K562 (cell line): ENCODE data around the gene P2RY8. TPM values are rescaled to one million over a fixed set of nuclear protein-coding genes. Genes with fewer than 3 reads are reported as not detected.
A peak's percentile ranks its signal among the peaks of the same experiment; 100 is the strongest.

Experiments
- ATAC-seq: fragments of 200-7000 bp; cut with Tn5 transposase; 3 replicates; pipeline ENCODE4 v1.9.1; 2020; ENCODE audit warnings: moderate library complexity
- BruUV-seq: library from RNA; stranded (reverse); fragments of 400-500 nt; replicated peaks from 2 replicates; lab custom pipeline; 2021; lab: Mats Ljungman, UMichigan
- CTCF ChIA-PET: fragments of 300-600 bp; formaldehyde crosslinking; extraction: SDS; loops from one replicate; lab custom pipeline; 2021; ENCODE audit warnings: low intra/inter-chr PET ratio; lab: Yijun Ruan, JAX
- POLR2A ChIA-PET: fragments of 300-600, 350-650 bp; sonication (Branson Sonifier 250); formaldehyde crosslinking; extraction: SDS; loops from one replicate; lab custom pipeline; 2021; ENCODE audit warnings: antibody characterized with exemption, inconsistent platforms; lab: Yijun Ruan, JAX
- DNase-seq, 4 experiments: peaks; one replicate each; pipeline versions ENCODE4 v3.0.0 to v3.0.0-alpha.2; 2011 to 2018; ENCODE audit warnings: low spot score in 3 of 4, mixed read lengths in 3 of 4; ENCODE audit errors: extremely low read depth in 1 of 4
- FAIRE-seq: peaks from 2 replicates; lab custom pipeline; 2011; peaks lifted over from hg19 to GRCh38; lab: Jason Lieb, UNC
- H2AFZ ChIP-seq: 2 replicates; pipeline ENCODE4 v1.6.0; 2011; ENCODE audit warnings: low read depth, low read length, control low read depth, inconsistent platforms
- H3K27ac ChIP-seq: fragments of 200-600 bp; 3 replicates; pipeline ENCODE4 v1.8.0; 2011; ENCODE audit warnings: low read depth, mild to moderate bottlenecking, control low read depth, inconsistent platforms, low read length, moderate library complexity, mixed read lengths; ENCODE audit errors: extremely low read depth
- H3K27me3 ChIP-seq, 2 experiments: fragments of 300-600 bp in 1 of 2; 2 replicates in 1 of 2; 3 replicates in 1 of 2; pipeline versions ENCODE4 v1.6.0 to v1.8.0; 2011; ENCODE audit warnings: inconsistent platforms in 2 of 2, low read length in 2 of 2, mild to moderate bottlenecking in 1 of 2, mixed read lengths in 1 of 2, moderate library complexity in 1 of 2; ENCODE audit not compliant: control insufficient read depth in 2 of 2, insufficient read depth in 2 of 2
- H3K36me3 ChIP-seq: fragments of 300-600 bp; 3 replicates; pipeline ENCODE4 v1.8.0; 2011; ENCODE audit warnings: mild to moderate bottlenecking, low read length, inconsistent platforms; ENCODE audit not compliant: control insufficient read depth, insufficient read depth
- H3K4me1 ChIP-seq, 2 experiments: fragments of 200-600 bp in 1 of 2; replicated peaks in 1 of 2; 2 replicates in 1 of 2; 3 replicates in 1 of 2; pipeline versions ENCODE4 v1.5.1 to v1.8.0; 2011; ENCODE audit warnings: inconsistent platforms in 2 of 2, low read length in 2 of 2, mild to moderate bottlenecking in 1 of 2, mixed read lengths in 1 of 2, moderate library complexity in 1 of 2; ENCODE audit not compliant: control insufficient read depth in 2 of 2, insufficient read depth in 2 of 2
- H3K4me2 ChIP-seq: 2 replicates; pipeline ENCODE4 v1.6.1; 2011; ENCODE audit warnings: low read length, control low read depth, inconsistent platforms, mixed read lengths; ENCODE audit not compliant: insufficient read depth
- H3K4me3 ChIP-seq: fragments of 200-600 bp; sonication (generic), shearing (Covaris generic); 2 replicates; pipeline ENCODE4 v1.5.1; 2016; ENCODE audit warnings: control low read depth, inconsistent platforms
- H3K79me2 ChIP-seq: fragments of 200-600 bp; 3 replicates; pipeline ENCODE4 v1.8.0; 2011; ENCODE audit warnings: low read length, inconsistent platforms; ENCODE audit not compliant: control insufficient read depth, insufficient read depth
- H3K9ac ChIP-seq, 2 experiments: 2 replicates each; pipeline versions ENCODE4 v1.6.0 to v1.6.1; 2011; ENCODE audit warnings: low read depth in 2 of 2, low read length in 2 of 2, control low read depth in 1 of 2, inconsistent platforms in 1 of 2, mild to moderate bottlenecking in 1 of 2, mixed read lengths in 1 of 2; ENCODE audit not compliant: insufficient read depth in 1 of 2
- H3K9me1 ChIP-seq: one replicate; pipeline ENCODE4 v1.6.0; 2011; ENCODE audit warnings: inconsistent platforms, mild to moderate bottlenecking, low read length, moderate library complexity; ENCODE audit not compliant: control insufficient read depth, insufficient read depth
- H3K9me3 ChIP-seq: replicated peaks from 2 replicates; pipeline ENCODE4 v1.5.1; 2011; ENCODE audit warnings: low read depth, low read length, inconsistent platforms; ENCODE audit not compliant: control insufficient read depth, insufficient read depth
- H4K20me1 ChIP-seq: replicated peaks from 2 replicates; pipeline ENCODE4 v1.6.1; 2011; ENCODE audit warnings: low read length, inconsistent platforms, mixed read lengths; ENCODE audit not compliant: control insufficient read depth, insufficient read depth
- ARNT ChIP-seq, 2 experiments: fragments of 450-650 bp; IDR thresholded peaks; 2 replicates each; pipeline ENCODE4 v1.6.1; 2016; ENCODE audit warnings: mild to moderate bottlenecking in 1 of 2
- CEBPB ChIP-seq: fragments of 450-650 bp; IDR thresholded peaks from 2 replicates; pipeline ENCODE4 v1.6.1; 2016; ENCODE audit warnings: missing genetic modification characterization, missing compliant biosample characterization
- ELF2 ChIP-seq: fragments of 250-450 bp; sonication (Bioruptor Pico); IDR thresholded peaks from 2 replicates; pipeline ENCODE4 v1.5.0; 2021; ENCODE audit warnings: mild to moderate bottlenecking
- FOXA3 ChIP-seq, 2 experiments: fragments of 450-650 bp in 1 of 2; sonication (generic) in 1 of 2; formaldehyde crosslinking; IDR thresholded peaks in 1 of 2; conservative IDR thresholded peaks in 1 of 2; 2 replicates each; pipeline versions ENCODE4 v1.4.0 to v1.8.0; 2020 to 2022; ENCODE audit warnings: mild to moderate bottlenecking in 2 of 2, missing genetic modification reagents in 1 of 2
- HDAC1 ChIP-seq, 2 experiments: fragments of 450-650 bp; IDR thresholded peaks; 2 replicates each; pipeline ENCODE4 v1.6.1; 2016 to 2017; ENCODE audit warnings: inconsistent platforms in 1 of 2, mild to moderate bottlenecking in 1 of 2, moderate library complexity in 1 of 2
- LEF1 ChIP-seq: fragments of 450-650 bp; IDR thresholded peaks from 2 replicates; pipeline ENCODE4 v1.6.1; 2016; ENCODE audit warnings: mild to moderate bottlenecking
- SMAD4 ChIP-seq: fragments of 250-450 bp; sonication (Bioruptor Pico); conservative IDR thresholded peaks from 2 replicates; pipeline ENCODE4 v1.8.0; 2021; ENCODE audit warnings: inconsistent platforms, mild to moderate bottlenecking, moderate library complexity
- SMARCA4 ChIP-seq: fragments of 450-650 bp; IDR thresholded peaks from 2 replicates; pipeline ENCODE4 v1.6.1; 2016
- SOX6 ChIP-seq: fragments of 450-650 bp; IDR thresholded peaks from 2 replicates; pipeline ENCODE4 v1.6.1; 2014; ENCODE audit warnings: mild to moderate bottlenecking
- STAT5B ChIP-seq: fragments of 250-450 bp; sonication (Bioruptor Pico); IDR thresholded peaks from 2 replicates; pipeline ENCODE4 v1.8.0; 2021; ENCODE audit warnings: mild to moderate bottlenecking, inconsistent platforms
- ZNF384 ChIP-seq: IDR thresholded peaks from 2 replicates; pipeline ENCODE4 v1.6.1; 2012; ENCODE audit warnings: low read depth, low read length, improper control_type of control experiment
- ZSCAN29 ChIP-seq: fragments of 450-650 bp; IDR thresholded peaks from 2 replicates; pipeline ENCODE4 v1.6.1; 2017
- WGBS: fragments of 100-300 bp; shearing (Covaris generic); methylation state at CpG from one replicate; pipeline ENCODE4 v1.1.6; 2016; ENCODE audit warnings: low coverage, mixed read lengths; ENCODE audit not compliant: insufficient coverage; ENCODE audit errors: missing lambda C conversion rate; 5-methylcytosine and 5-hydroxymethylcytosine counted together
- in situ Hi-C: fragments of 300-500 bp; cut with MboI; formaldehyde crosslinking; loops from 4 replicates; pipeline ENCODE4 v1.15.0; 2018; ENCODE audit warnings: inconsistent platforms, mixed read lengths
- intact Hi-C: fragments of 100-400 bp; cut with micrococcal nuclease; formaldehyde crosslinking; loops from 2 replicates; pipeline ENCODE4 v1.14.2; 2022
- polyA plus RNA-seq, 8 experiments: library from polyadenylated mRNA; depleted of rRNA in 4 of 8; stranded (reverse) in 5 of 8; unstranded in 3 of 8; fragments of >200 nt; fragmentation: Nextera tagmentation in 2 of 8; fragmentation: Illumina TruSeq in 1 of 8; extraction: Ambion mirVana in 2 of 8; extraction: Trizol in 1 of 8; gene quantifications; 2 replicates each; pipeline versions ENCODE4 v1.2.1 to v1.2.3, GENCODE V29; 2011 to 2014; ENCODE audit warnings: inconsistent platforms in 1 of 8, missing spikeins in 1 of 8
- total RNA-seq, 7 experiments: library from RNA; depleted of rRNA in 6 of 7; stranded (reverse); fragments of >200 nt in 6 of 7; fragmentation: Illumina TruSeq in 2 of 7; extraction: Trizol in 2 of 7; gene quantifications; 2 replicates each; pipeline versions ENCODE4 v1.2.1 to v1.2.3, GENCODE V29; 2011 to 2021; ENCODE audit warnings: low replicate concordance in 1 of 7
- TF ChIP-seq, protein P1 (sequence below), 2 experiments: fragments of 450-650 bp; IDR thresholded peaks; 2 replicates each; pipeline ENCODE4 v1.6.1; 2018; ENCODE audit warnings: mild to moderate bottlenecking in 2 of 2, low read depth in 1 of 2; ENCODE audit not compliant: partially characterized antibody in 2 of 2
- TF ChIP-seq, protein P2 (sequence below): IDR thresholded peaks from 2 replicates; pipeline ENCODE4 v1.6.1; 2016; ENCODE audit warnings: missing genetic modification characterization, missing compliant biosample characterization
- TF ChIP-seq, protein P3 (sequence below): fragments of 450-650 bp; IDR thresholded peaks from 2 replicates; pipeline ENCODE4 v1.6.1; 2016; ENCODE audit warnings: missing biosample characterization, missing genetic modification characterization

P2RY8 gene
- total and polyA plus RNA-seq, 9 of the 15 experiments (the other 6 are each of a cell fraction or from before 2014, with no cell fraction given), result 0.04 to 0.69 (median 0.08) TPM; not detected in 3

DNA sequence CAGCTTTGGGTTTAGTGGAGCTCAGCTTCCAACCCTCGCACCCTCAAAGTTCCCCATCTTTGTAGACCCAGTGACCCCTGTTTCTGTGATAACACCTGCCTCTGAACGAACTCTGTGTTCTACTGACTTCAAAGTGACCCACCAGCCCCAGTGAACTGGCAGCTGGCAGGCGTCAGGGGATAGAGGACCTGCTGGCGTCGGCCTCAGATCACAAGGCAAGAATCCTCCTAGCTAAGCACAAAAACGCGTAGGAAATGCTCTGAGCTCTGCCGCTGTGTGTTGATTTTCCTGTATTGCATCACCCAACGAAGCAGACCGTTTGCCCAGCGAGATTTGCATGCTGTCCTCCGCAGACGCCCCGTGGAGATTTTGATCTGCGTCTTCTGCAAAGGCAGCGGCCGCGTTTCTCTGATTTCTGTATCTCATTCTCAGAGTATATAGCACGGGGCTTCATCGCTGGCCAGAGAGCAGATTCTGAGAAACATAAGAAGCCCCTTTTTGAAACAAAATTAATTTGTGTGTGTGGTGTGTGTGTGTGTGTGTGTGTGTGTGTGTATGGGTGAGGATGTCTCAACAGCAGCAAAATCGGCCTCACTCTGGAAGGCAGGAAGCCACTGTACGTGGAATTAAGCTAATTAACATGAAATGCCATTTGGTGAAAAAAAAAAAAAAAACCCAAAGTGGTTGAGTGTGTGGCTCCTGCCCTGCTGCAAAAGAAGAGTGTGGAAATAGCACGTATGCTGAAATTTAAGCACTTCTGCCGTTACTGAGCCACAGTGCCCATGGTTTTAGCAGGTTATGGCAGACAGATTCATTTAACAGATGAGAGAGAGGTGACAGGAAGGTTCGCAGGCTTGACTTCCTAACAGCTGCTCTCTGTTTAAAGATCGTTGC is 55.1 kb downstream of the P2RY8 start:
- intact Hi-C loops (no loop called here), in situ Hi-C loops (loop anchor here (5.0 kb wide), 1 partner anchor 55 kb away; the partner anchor contains the start of gene P2RY8)
- POLR2A ChIA-PET, result no interaction called here
- no peaks in the 10 kb centered on the region for H3K27me3 ChIP-seq
- CTCF ChIA-PET, result no interaction called here
- no peak overlapping the region for H3K4me3 ChIP-seq
- H2AFZ ChIP-seq, result peak overlapping the region; percentile 69
- peak; percentile 93 for ATAC-seq
- BruUV-seq, result TSS peak; percentile 93
- no peaks in the 10 kb centered on the region for H3K79me2 ChIP-seq
- H3K36me3 ChIP-seq, result no peaks in the 10 kb centered on the region
- H3K4me2 ChIP-seq, result peak overlapping the region; percentile 72
- 9% methylated on average over 23 of the region's 26 CpGs for WGBS
- H4K20me1 ChIP-seq, result no peaks in the 10 kb centered on the region
- peak overlapping the region; percentile 79; the same call in 2 of the 3 replicates for H3K27ac ChIP-seq
- peak; percentile 89 for FAIRE-seq
- H3K9ac ChIP-seq, result peak overlapping the region; percentile 66 to 84; a peak in 3 of 4 replicates
- H3K4me1 ChIP-seq, result peaks cover 17 to 20% of the 10 kb centered on the region in 2 experiments
- no peaks in the 10 kb centered on the region for H3K9me1 ChIP-seq
- H3K9me3 ChIP-seq, result 0 out of 2 replicates have a peak, but pooled peaks cover 2% of the 10 kb centered on the region
- DNase-seq, result peak in 3 of 4 experiments; percentile 15 to 74 (median 48)
- TF ChIP-seq FOXA3 (CRISPR knock-in tag; conservative IDR thresholded peaks at IDR 0.05 in 1 of 2, IDR thresholded peaks at IDR 0.05 in 1 of 2) (peak in 1 of 2 experiments; percentile 59; a peak in 1 of 4 replicates), SMAD4 (CRISPR knock-in tag) (peak; percentile 60), HDAC1 (IDR thresholded peaks at IDR 0.05) (peak in 1 of 2 experiments; percentile 22; a peak in 1 of 4 replicates), ARNT (IDR thresholded peaks at IDR 0.05) (no peak), ZNF384 (0 out of 2 replicates have a peak, but pooled peaks have one; percentile 11), SMARCA4 (peak; percentile 63; the same call in 1 of the 2 replicates), ZSCAN29 (no peak), CEBPB (tag) (peak; percentile 97), STAT5B (CRISPR knock-in tag) (no peak), SOX6 (peak; percentile 79), LEF1 (peak; percentile 27; the same call in 1 of the 2 replicates), ELF2 (CRISPR knock-in tag) (no peak)
- TF ChIP-seq, protein P1, sequence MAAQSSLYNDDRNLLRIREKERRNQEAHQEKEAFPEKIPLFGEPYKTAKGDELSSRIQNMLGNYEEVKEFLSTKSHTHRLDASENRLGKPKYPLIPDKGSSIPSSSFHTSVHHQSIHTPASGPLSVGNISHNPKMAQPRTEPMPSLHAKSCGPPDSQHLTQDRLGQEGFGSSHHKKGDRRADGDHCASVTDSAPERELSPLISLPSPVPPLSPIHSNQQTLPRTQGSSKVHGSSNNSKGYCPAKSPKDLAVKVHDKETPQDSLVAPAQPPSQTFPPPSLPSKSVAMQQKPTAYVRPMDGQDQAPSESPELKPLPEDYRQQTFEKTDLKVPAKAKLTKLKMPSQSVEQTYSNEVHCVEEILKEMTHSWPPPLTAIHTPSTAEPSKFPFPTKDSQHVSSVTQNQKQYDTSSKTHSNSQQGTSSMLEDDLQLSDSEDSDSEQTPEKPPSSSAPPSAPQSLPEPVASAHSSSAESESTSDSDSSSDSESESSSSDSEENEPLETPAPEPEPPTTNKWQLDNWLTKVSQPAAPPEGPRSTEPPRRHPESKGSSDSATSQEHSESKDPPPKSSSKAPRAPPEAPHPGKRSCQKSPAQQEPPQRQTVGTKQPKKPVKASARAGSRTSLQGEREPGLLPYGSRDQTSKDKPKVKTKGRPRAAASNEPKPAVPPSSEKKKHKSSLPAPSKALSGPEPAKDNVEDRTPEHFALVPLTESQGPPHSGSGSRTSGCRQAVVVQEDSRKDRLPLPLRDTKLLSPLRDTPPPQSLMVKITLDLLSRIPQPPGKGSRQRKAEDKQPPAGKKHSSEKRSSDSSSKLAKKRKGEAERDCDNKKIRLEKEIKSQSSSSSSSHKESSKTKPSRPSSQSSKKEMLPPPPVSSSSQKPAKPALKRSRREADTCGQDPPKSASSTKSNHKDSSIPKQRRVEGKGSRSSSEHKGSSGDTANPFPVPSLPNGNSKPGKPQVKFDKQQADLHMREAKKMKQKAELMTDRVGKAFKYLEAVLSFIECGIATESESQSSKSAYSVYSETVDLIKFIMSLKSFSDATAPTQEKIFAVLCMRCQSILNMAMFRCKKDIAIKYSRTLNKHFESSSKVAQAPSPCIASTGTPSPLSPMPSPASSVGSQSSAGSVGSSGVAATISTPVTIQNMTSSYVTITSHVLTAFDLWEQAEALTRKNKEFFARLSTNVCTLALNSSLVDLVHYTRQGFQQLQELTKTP (IDR thresholded peaks at IDR 0.05; ENCODE audit: low read depth in 1 of 2, partially characterized antibody in 2 of 2), result peak in 1 of 2 experiments; percentile 71
- TF ChIP-seq, protein P2, sequence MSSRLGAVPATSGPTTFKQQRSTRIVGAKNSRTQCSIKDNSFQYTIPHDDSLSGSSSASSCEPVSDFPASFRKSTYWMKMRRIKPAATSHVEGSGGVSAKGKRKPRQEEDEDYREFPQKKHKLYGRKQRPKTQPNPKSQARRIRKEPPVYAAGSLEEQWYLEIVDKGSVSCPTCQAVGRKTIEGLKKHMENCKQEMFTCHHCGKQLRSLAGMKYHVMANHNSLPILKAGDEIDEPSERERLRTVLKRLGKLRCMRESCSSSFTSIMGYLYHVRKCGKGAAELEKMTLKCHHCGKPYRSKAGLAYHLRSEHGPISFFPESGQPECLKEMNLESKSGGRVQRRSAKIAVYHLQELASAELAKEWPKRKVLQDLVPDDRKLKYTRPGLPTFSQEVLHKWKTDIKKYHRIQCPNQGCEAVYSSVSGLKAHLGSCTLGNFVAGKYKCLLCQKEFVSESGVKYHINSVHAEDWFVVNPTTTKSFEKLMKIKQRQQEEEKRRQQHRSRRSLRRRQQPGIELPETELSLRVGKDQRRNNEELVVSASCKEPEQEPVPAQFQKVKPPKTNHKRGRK, result no peak
- TF ChIP-seq, protein P3, sequence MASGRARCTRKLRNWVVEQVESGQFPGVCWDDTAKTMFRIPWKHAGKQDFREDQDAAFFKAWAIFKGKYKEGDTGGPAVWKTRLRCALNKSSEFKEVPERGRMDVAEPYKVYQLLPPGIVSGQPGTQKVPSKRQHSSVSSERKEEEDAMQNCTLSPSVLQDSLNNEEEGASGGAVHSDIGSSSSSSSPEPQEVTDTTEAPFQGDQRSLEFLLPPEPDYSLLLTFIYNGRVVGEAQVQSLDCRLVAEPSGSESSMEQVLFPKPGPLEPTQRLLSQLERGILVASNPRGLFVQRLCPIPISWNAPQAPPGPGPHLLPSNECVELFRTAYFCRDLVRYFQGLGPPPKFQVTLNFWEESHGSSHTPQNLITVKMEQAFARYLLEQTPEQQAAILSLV, result peak; percentile 72
